NCI-H1417 (cell line): ENCODE results near the gene MYB.

Source experiments
- DNase-seq, 3 experiments: peaks; one replicate each; lab custom pipeline; 2025; lab: John Stamatoyannopoulos, UW

Gene MYB

GRCh38 chr6:135188718-135189117 is 7.6 kb downstream of the MYB start:
- no peak for DNase-seq

GRCh38 chr6:135189344-135189743 is 8.2 kb downstream of the MYB start:
- DNase-seq, result no peak

GRCh38 chr6:135191508-135192255 is 10.6 kb downstream of the MYB start:
- DNase-seq, result no peak

- no peak for DNase-seq
Measured at GRCh38 chr6:135192256-135193174, 11.4 kb downstream of the MYB start.

GRCh38 chr6:135193221-135193620 is 12.1 kb downstream of the MYB start:
- no peak for DNase-seq

- DNase-seq, result no peak
Measured at GRCh38 chr6:135195041-135195440, 13.9 kb downstream of the MYB start.

GRCh38 chr6:135195522-135195921 is 14.4 kb downstream of the MYB start:
- DNase-seq, result peak in 2 of 3 experiments; percentile 6 to 18

GRCh38 chr6:135196739-135197510 is 15.8 kb downstream of the MYB start:
- DNase-seq, result no peak

GRCh38 chr6:135202836-135203235 is 21.7 kb downstream of the MYB start:
- DNase-seq, result no peak

- no peak for DNase-seq
Measured at GRCh38 chr6:135204951-135205350, 23.8 kb downstream of the MYB start.

GRCh38 chr6:135209803-135210202 is 28.7 kb downstream of the MYB start:
- no peak for DNase-seq

GRCh38 chr6:135210632-135211305 is 29.7 kb downstream of the MYB start:
- DNase-seq, result no peak

GRCh38 chr6:135211306-135211702 is 30.2 kb downstream of the MYB start:
- DNase-seq, result no peak

- peak in 1 of 3 experiments; percentile 46 for DNase-seq
Measured at GRCh38 chr6:135212020-135212806, 31.1 kb downstream of the MYB start.

- no peak for DNase-seq
Measured at GRCh38 chr6:135212935-135213334, 31.8 kb downstream of the MYB start.

- DNase-seq, result no peak
Measured at GRCh38 chr6:135213616-135214015, 32.5 kb downstream of the MYB start.

- DNase-seq, result no peak
Measured at GRCh38 chr6:135215160-135215559, 34.1 kb downstream of the MYB start.

- DNase-seq, result no peak
Measured at GRCh38 chr6:135215563-135215962, 34.5 kb downstream of the MYB start.

GRCh38 chr6:135217663-135218062 is 36.6 kb downstream of the MYB start:
- DNase-seq, result no peak

- no peak for DNase-seq
Measured at GRCh38 chr6:135219346-135219745, 38.2 kb downstream of the MYB start.

- no peak for DNase-seq
Measured at GRCh38 chr6:135221042-135221441, 39.9 kb downstream of the MYB start.
